Activated CD8-positive, alpha-beta memory T cell treated with anti-CD3 and anti-CD28 coated beads, Interleukin-2, amount 10 ng/mL, durations not matched to agents 7 days and 5 days (primary cell): ENCODE measurements around the gene RSPH6A. TPM values are rescaled to one million over a fixed set of nuclear protein-coding genes. Genes with fewer than 3 reads are reported as not detected.

ENCODE experiments used
- ATAC-seq: fragments of 150-1000 bp; cut with Tn5 transposase; one replicate; pipeline ENCODE4 v1.10.0; 2021; ENCODE audit warnings: moderate library complexity
- CTCF ChIA-PET: fragments of 350-600 bp; sonication (Branson Sonifier 250); formaldehyde crosslinking; loops from one replicate; lab custom pipeline; 2021; ENCODE audit warnings: antibody characterized with exemption; lab: Charles Lee
- DNase-seq: peaks from one replicate; pipeline ENCODE4 v3.0.0-alpha.2; 2020
- H3K27ac Mint-ChIP-seq: one replicate; pipeline ENCODE4 v1.8.0; 2021; ENCODE audit warnings: mild to moderate bottlenecking, mixed read lengths
- H3K27me3 Mint-ChIP-seq: one replicate; pipeline ENCODE4 v1.8.0; 2021; ENCODE audit warnings: mixed read lengths
- H3K36me3 Mint-ChIP-seq: one replicate; pipeline ENCODE4 v1.8.0; 2021; ENCODE audit warnings: mild to moderate bottlenecking, mixed read lengths
- H3K4me1 Mint-ChIP-seq: one replicate; pipeline ENCODE4 v1.8.0; 2021; ENCODE audit warnings: mixed read lengths
- H3K4me3 Mint-ChIP-seq: one replicate; pipeline ENCODE4 v1.8.0; 2021; ENCODE audit warnings: mild to moderate bottlenecking, moderate library complexity, mixed read lengths
- H3K9me3 Mint-ChIP-seq: one replicate; pipeline ENCODE4 v1.8.0; 2022; ENCODE audit warnings: low read depth, mixed read lengths
- total RNA-seq, 2 experiments: library from RNA; stranded (reverse); gene quantifications; one replicate each; pipeline ENCODE4 v1.2.3, GENCODE V29; 2021

The RSPH6A gene
- total RNA-seq, 2 experiments from 2014 or later, result 0.19 to 0.23 TPM

- CTCF ChIA-PET, result interaction anchor here (1.6 kb wide), 1 partner anchor 16 kb away, joined by 6 read pairs; the partner anchor contains the start of gene SYMPK
- H3K27me3 Mint-ChIP-seq, result no peaks in the 10 kb centered on the region
- peaks cover 53% of the 10 kb centered on the region for H3K36me3 Mint-ChIP-seq
- no peak overlapping the region for H3K4me3 Mint-ChIP-seq
- DNase-seq (no peak), ATAC-seq (no peak)
- H3K4me1 Mint-ChIP-seq, result no peaks in the 10 kb centered on the region
- no peaks in the 10 kb centered on the region for H3K9me3 Mint-ChIP-seq
- H3K27ac Mint-ChIP-seq, result no peak overlapping the region
Measured at GRCh38 chr19:45847663-45848062, 32.6 kb upstream of the RSPH6A start.

- Mint-ChIP-seq H3K9me3 (no peaks in the 10 kb centered on the region), H3K36me3 (peaks cover 71% of the 10 kb centered on the region), H3K4me1 (no peaks in the 10 kb centered on the region), H3K4me3 (no peak overlapping the region), H3K27me3 (no peaks in the 10 kb centered on the region), H3K27ac (no peak overlapping the region)
- DNase-seq (no peak), ATAC-seq (no peak)
- CTCF ChIA-PET, result interaction anchor here (1.2 to 1.3 kb wide), 2 partner anchors 25 to 72 kb away, joined by 4 read pairs; no protein-coding TSS in a partner anchor
Measured at GRCh38 chr19:45842198-45842597, 27.1 kb upstream of the RSPH6A start.

- Mint-ChIP-seq H3K4me3 (no peak overlapping the region), H3K9me3 (no peaks in the 10 kb centered on the region), H3K27me3 (no peaks in the 10 kb centered on the region), H3K27ac (no peak overlapping the region), H3K36me3 (peaks cover 54% of the 10 kb centered on the region), H3K4me1 (peaks cover 3% of the 10 kb centered on the region)
- CTCF ChIA-PET, result interaction anchor here (0.6 to 1.1 kb wide), 3 partner anchors 18 to 505 kb away, joined by 3 to 8 read pairs (median 3); partner anchors contain the start of gene SIX5
- ATAC-seq (no peak), DNase-seq (no peak)
Measured at GRCh38 chr19:45834970-45835369, 19.9 kb upstream of the RSPH6A start.

- Mint-ChIP-seq H3K27me3 (no peaks in the 10 kb centered on the region), H3K27ac (no peak overlapping the region), H3K4me1 (peaks cover 3% of the 10 kb centered on the region), H3K9me3 (no peaks in the 10 kb centered on the region), H3K4me3 (no peak overlapping the region), H3K36me3 (peaks cover 32% of the 10 kb centered on the region)
- ATAC-seq, result no peak
- CTCF ChIA-PET, result interaction anchor here (1.6 to 1.9 kb wide), 2 partner anchors 12 to 30 kb away, joined by 4 to 6 read pairs; no protein-coding TSS in a partner anchor
- DNase-seq, result no peak
Measured at GRCh38 chr19:45828945-45829344, 13.8 kb upstream of the RSPH6A start.

GRCh38 chr19:45828523-45828922, 13.4 kb upstream of the RSPH6A start:
- H3K36me3 Mint-ChIP-seq, result peaks cover 30% of the 10 kb centered on the region
- CTCF ChIA-PET, result interaction anchor here (1.6 to 1.9 kb wide), 2 partner anchors 12 to 29 kb away, joined by 4 to 6 read pairs; no protein-coding TSS in a partner anchor
- no peak overlapping the region for H3K27ac Mint-ChIP-seq
- H3K4me1 Mint-ChIP-seq, result peaks cover 3% of the 10 kb centered on the region
- no peaks in the 10 kb centered on the region for H3K27me3 Mint-ChIP-seq
- H3K4me3 Mint-ChIP-seq, result no peak overlapping the region
- DNase-seq (no peak), ATAC-seq (no peak)
- no peaks in the 10 kb centered on the region for H3K9me3 Mint-ChIP-seq

- H3K27ac Mint-ChIP-seq, result no peak overlapping the region
- no peaks in the 10 kb centered on the region for H3K9me3 Mint-ChIP-seq
- peaks cover 30% of the 10 kb centered on the region for H3K36me3 Mint-ChIP-seq
- ATAC-seq (no peak), DNase-seq (no peak)
- CTCF ChIA-PET, result interaction anchor here (1.0 to 3.4 kb wide), 3 partner anchors 11 to 58 kb away, joined by 4 to 24 read pairs (median 5); partner anchors contain the start of gene SIX5
- H3K4me1 Mint-ChIP-seq, result peaks cover 3% of the 10 kb centered on the region
- H3K4me3 Mint-ChIP-seq, result no peak overlapping the region
- no peaks in the 10 kb centered on the region for H3K27me3 Mint-ChIP-seq
Measured at GRCh38 chr19:45827459-45828093, 12.5 kb upstream of the RSPH6A start.

GRCh38 chr19:45826934-45827333, 11.8 kb upstream of the RSPH6A start:
- Mint-ChIP-seq H3K27ac (no peak overlapping the region), H3K4me3 (no peak overlapping the region), H3K9me3 (no peaks in the 10 kb centered on the region), H3K36me3 (peaks cover 26% of the 10 kb centered on the region), H3K27me3 (no peaks in the 10 kb centered on the region), H3K4me1 (peaks cover 3% of the 10 kb centered on the region)
- CTCF ChIA-PET, result interaction anchor here (1.3 to 3.4 kb wide), 2 partner anchors 10 to 59 kb away, joined by 3 to 24 read pairs; partner anchors contain the start of gene IRF2BP1
- ATAC-seq (no peak), DNase-seq (no peak)

GRCh38 chr19:45825917-45826893, 11.1 kb upstream of the RSPH6A start:
- no peak overlapping the region for H3K27ac Mint-ChIP-seq
- peaks cover 3% of the 10 kb centered on the region for H3K4me1 Mint-ChIP-seq

GRCh38 chr19:45825263-45825605, 10.1 kb upstream of the RSPH6A start:
- Mint-ChIP-seq H3K4me3 (no peak overlapping the region), H3K36me3 (peaks cover 18% of the 10 kb centered on the region)
- CTCF ChIA-PET, result interaction anchor here (3.4 kb wide), 1 partner anchor 8 kb away, joined by 24 read pairs; no protein-coding TSS in a partner anchor

More at GRCh38 chr19:45825917-45826893, 11.1 kb upstream of the RSPH6A start:
- ATAC-seq (no peak), DNase-seq (no peak)
- no peaks in the 10 kb centered on the region for H3K27me3 Mint-ChIP-seq
- CTCF ChIA-PET, result interaction anchor here (1.3 to 3.4 kb wide), 2 partner anchors 9 to 59 kb away, joined by 3 to 24 read pairs; partner anchors contain the start of gene IRF2BP1
- H3K36me3 Mint-ChIP-seq, result peaks cover 22% of the 10 kb centered on the region
- H3K9me3 Mint-ChIP-seq, result no peaks in the 10 kb centered on the region
- H3K4me3 Mint-ChIP-seq, result no peak overlapping the region

GRCh38 chr19:45824531-45825262, 9.6 kb upstream of the RSPH6A start:
- CTCF ChIA-PET, result interaction anchor here (1.6 to 3.4 kb wide), 3 partner anchors 8 to 55 kb away, joined by 6 to 24 read pairs (median 7); partner anchors contain the start of gene SIX5
- H3K9me3 Mint-ChIP-seq, result no peaks in the 10 kb centered on the region
- H3K36me3 Mint-ChIP-seq, result peaks cover 18% of the 10 kb centered on the region
- ATAC-seq (no peak), DNase-seq (no peak)
- H3K4me3 Mint-ChIP-seq, result no peak overlapping the region
- H3K4me1 Mint-ChIP-seq, result no peaks in the 10 kb centered on the region
- no peak overlapping the region for H3K27ac Mint-ChIP-seq
- no peaks in the 10 kb centered on the region for H3K27me3 Mint-ChIP-seq

More at GRCh38 chr19:45825263-45825605, 10.1 kb upstream of the RSPH6A start:
- no peaks in the 10 kb centered on the region for H3K9me3 Mint-ChIP-seq
- ATAC-seq (no peak), DNase-seq (no peak)
- H3K4me1 Mint-ChIP-seq, result peaks cover 2% of the 10 kb centered on the region
- no peak overlapping the region for H3K27ac Mint-ChIP-seq
- no peaks in the 10 kb centered on the region for H3K27me3 Mint-ChIP-seq

GRCh38 chr19:45824041-45824471, 8.9 kb upstream of the RSPH6A start:
- peaks cover 14% of the 10 kb centered on the region for H3K36me3 Mint-ChIP-seq
- no peak overlapping the region for H3K4me3 Mint-ChIP-seq
- no peak for ATAC-seq
- H3K27ac Mint-ChIP-seq, result no peak overlapping the region
- no peaks in the 10 kb centered on the region for H3K4me1 Mint-ChIP-seq
- H3K9me3 Mint-ChIP-seq, result no peaks in the 10 kb centered on the region
- CTCF ChIA-PET, result interaction anchor here (1.6 to 2.4 kb wide), 2 partner anchors 25 to 55 kb away, joined by 6 to 7 read pairs; partner anchors contain the start of gene SIX5
- DNase-seq, result no peak
- H3K27me3 Mint-ChIP-seq, result no peaks in the 10 kb centered on the region

- no peak for ATAC-seq
- DNase-seq, result no peak
- H3K4me3 Mint-ChIP-seq, result no peak overlapping the region
- no peaks in the 10 kb centered on the region for H3K27me3 Mint-ChIP-seq
- H3K4me1 Mint-ChIP-seq, result no peaks in the 10 kb centered on the region
- CTCF ChIA-PET, result interaction anchor here (1.3 to 2.4 kb wide), 4 partner anchors 24 to 89 kb away, joined by 4 to 7 read pairs (median 5); partner anchors contain the start of gene SIX5
- H3K27ac Mint-ChIP-seq, result no peak overlapping the region
- no peaks in the 10 kb centered on the region for H3K9me3 Mint-ChIP-seq
- H3K36me3 Mint-ChIP-seq, result peaks cover 9% of the 10 kb centered on the region
Measured at GRCh38 chr19:45823182-45823581, 8.1 kb upstream of the RSPH6A start.
